Right kidney (tissue), 1 donor: ENCODE results near the gene SPG7.

Experiments used
- DNase-seq: peaks from one replicate; pipeline ENCODE4 v3.0.0-alpha.2; 2016

The SPG7 gene

DNA sequence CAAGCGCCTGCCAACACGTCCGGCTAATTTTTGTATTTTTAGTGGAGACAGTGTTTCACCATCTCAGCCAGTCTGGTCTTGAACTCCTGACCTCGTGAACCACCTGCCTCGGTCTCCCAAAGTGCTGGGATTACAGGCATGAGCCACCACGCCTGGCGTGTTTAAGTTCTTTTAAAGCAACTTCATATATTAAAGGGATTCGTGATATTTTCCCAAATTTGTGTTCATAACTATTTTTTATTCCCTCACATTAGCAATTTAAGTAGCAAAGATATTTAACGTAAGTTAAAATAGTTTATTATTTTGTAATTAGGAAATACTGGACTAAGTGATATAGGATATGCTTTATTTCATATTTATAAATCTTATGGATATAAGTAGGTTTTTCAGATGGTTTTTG is 4.2 kb downstream of the SPG7 start:
- no peak for DNase-seq

DNA sequence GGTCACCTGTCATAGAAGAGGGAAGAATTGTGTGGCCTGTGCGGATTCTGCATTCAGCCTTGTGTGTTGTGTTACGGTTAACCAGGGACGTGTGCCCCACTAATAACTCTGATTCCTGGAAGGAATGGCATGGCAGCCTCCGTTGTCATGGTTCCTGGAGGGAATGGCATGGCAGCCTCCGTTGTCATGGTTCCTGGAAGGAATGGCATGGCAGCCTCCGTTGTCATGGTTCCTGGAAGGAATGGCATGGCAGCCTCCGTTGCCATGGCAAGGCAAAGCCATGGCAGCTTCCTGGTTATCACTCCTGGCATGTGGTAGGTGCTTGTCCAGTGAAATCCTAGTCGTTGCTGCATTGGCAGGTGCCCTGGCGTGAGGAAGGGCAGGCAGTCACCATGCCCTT is 8.9 kb downstream of the SPG7 start:
- no peak for DNase-seq

DNA sequence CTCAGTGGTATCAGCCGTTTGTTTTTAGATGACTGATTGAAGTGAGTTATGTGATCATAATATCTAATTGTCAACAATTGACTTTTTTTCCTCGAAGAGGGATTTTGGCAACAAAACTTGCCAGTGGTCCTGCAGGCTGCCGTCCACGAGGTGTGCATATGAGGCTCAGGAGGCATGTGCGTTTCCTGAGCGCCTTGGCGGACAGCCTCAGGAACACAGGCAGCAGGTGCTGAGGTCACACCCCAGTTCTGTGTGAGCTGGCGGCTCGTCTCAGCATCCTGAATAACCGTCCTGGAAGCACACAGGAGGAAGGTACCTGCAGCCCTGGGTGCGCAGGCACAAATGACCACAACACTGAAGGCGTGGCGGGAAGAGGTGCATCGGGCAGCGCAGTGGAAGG is 11.7 kb downstream of the SPG7 start:
- no peak for DNase-seq

DNA sequence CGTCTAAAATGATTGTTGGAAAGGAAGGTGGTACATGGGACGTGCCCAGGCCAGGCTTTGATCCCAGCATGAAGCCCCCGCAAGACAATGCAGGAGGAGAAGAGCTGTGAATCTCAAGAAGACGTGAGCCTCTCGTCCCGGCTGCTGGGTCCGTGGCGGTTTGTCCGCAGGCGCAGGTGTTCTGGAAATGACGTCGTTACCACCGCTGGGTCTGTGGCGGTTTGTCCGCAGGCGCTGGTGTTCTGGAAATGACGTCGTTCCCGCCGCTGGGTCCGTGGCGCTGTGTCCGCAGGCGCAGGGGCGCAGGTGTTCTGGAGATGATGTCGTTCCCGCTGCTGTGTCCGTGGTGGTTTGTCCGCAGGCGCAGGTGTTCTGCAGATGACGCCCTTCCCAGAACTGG is 14.1 kb downstream of the SPG7 start:
- no peak for DNase-seq

DNA sequence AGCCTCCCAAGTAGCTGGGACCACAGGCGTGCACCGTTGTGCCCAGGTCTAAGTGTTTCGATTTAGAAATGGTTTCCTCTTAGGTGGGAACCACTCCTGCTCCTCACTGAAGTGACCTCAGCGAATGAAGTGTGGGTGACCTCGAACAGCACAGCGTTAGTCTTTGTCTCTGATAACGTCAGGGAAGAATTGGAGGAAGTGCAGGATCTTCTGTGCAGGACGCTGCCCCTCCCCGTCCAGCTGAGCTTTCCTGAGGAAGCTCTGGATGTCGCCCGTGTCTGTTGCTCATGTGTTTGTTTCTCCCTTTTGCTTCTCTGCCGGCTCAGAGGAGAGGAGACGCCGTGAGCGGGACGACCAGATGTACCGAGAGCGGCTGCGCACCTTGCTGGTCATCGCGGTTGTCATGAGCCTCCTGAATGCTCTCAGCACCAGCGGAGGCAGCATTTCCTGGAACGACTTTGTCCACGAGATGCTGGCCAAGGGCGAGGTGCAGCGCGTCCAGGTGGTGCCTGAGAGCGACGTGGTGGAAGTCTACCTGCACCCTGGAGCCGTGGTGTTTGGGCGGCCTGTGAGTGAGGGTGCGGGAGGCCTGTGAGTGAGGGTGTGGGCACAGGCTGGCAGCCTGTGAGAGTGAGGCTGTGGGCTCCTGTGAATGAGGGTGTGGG is 15.6 kb downstream of the SPG7 start:
- DNase-seq: no peak

DNA sequence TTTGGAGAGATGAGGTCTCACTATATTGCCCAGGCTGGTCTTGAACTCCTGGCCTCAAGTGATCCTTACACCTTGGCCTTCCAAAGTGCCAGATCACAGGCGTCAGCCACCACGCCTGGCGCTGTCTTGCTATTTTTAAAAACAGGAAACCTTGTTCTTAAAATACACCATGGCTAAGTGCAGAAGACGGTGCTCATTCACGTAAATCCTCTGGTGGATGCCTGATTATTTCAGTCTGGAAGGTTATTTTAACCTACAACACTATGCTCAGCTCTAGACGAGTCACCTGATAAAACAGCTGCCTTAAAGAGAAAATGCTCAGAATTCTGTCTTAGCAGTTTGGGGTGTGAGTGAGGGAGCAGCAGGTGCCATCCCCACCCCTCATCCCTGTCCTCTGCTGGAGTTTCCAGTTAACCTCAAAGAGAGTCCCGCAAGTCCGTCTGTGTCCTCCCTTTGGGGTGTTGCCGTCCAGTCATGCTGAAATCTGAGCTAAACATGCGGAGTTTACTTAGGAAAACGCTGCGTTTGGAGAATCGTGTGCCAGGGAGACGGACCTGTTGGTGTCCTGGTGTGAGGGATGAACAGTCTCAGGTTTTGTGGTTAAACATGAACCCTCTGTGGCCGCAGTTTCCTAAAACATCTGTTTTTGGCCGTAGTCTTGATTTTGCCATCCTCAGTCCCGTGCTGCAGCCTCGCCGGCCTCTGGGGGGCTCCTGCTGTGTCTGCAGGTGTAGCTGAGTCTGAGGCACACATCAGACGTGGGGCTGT is 17.1 kb downstream of the SPG7 start:
- no peak for DNase-seq

DNA sequence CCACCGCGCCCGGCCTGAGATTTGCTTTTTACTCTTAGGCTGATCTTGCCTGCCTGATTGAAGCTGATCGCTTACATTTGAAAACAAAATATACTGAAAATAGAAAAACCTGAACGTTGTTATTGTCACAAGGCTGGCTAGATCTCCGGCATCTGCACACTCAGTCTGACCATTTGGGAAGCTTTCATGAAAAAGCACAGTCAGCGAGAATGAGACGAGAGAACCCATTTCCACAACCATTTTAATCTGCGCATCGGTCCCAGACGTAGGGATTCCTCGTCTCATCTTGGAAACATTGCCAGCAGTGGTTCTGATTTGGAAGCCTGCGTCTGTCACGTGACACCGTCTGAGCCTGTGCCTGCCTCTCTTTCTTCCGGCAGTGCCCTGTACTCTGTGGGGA is 20.9 kb downstream of the SPG7 start:
- no peak for DNase-seq

DNA sequence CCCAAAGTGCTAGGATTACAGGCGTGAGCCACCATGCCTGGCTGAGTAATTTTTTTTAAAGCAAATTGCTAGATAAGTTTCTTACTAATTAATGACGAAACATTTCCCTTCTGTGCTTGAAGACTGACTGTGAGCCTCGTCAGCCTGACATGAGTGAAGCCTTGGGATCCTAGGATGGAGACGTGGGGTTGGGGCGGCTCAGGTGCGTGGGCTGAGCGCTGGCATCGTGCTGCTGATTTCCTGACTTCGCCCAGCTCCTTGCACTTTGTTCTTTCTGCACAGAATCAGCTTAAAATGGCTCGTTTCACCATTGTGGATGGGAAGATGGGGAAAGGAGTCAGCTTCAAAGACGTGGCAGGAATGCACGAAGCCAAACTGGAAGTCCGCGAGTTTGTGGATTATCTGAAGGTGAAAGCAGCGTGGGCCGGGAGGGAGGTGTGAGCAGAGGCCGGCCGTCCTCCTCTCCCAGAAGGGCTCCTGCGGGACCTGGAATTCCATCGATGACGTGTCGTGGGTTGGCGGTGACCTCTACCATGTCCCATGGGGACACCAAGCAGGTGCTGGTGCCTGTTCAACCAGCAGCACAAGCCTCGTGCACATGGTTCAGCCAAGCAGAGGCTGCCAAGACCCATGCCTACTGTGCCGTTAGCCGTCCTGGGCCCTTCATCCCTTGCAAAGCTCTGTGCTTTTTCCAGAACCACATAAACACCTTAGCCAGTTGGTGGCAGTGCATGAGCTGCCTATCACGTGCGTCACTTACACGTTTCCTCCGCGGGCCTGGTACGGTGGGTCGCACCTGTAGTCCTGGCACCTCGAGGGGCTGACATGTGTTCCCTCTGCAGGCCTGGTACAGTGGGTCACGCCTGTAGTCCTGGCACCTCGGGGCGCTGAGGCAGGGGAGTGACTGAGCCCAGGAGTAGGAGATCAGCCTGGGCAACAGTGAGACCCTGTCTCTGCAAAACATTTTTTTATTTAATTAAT is 22.5 kb downstream of the SPG7 start:
- DNase-seq: no peak

DNA sequence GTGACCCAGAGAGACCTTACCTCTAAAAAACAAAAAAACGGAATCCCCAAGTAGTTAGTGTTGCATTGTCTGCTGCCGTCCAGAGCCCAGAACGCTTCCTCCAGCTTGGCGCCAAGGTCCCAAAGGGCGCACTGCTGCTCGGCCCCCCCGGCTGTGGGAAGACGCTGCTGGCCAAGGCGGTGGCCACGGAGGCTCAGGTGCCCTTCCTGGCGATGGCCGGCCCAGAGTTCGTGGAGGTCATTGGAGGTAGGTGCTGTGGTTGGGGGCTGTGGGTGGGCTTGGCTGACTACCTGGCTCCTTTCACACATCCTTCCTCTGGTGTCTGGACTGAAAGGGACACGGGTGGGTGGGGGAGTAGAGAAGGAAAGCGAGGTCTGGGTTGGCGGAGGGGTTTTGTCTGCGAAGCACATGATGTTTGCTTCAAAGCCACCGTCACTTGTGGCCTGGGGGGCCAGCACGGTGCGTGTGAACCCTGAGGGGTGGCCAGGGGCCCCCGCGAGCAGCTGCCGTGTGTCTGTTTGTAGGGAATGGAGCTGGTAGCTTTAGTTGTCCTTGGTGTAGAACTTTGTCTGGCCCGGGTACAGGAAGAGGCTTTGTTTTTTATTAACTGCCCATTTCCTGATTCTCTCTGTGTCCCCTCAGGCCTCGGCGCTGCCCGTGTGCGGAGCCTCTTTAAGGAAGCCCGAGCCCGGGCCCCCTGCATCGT is 23.8 kb downstream of the SPG7 start:
- no peak for DNase-seq

DNA sequence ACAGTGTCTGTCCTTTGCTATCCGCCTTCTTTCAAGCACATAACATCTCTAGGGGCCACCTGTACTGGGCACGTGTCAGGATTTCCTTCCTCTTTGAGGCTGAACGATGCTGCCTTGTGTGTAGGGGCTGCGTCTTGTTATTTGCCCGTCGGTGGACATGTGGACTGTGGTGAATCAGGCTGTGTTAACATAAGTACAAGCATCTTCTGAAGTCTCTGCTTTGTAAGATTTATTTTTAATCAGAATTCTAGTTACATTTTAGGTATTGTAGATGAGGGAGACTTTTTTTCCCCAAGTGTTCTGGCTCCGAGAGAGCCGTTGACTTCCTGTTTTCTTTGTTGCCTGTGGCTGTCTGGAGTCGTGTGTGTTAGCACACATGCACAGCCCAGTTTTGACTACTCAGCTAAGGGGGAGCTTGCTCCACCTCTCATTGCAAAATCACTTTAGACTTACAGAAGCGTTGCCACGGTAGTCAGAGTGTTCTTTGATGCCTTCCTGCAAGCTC is 26.1 kb downstream of the SPG7 start:
- no peak for DNase-seq

DNA sequence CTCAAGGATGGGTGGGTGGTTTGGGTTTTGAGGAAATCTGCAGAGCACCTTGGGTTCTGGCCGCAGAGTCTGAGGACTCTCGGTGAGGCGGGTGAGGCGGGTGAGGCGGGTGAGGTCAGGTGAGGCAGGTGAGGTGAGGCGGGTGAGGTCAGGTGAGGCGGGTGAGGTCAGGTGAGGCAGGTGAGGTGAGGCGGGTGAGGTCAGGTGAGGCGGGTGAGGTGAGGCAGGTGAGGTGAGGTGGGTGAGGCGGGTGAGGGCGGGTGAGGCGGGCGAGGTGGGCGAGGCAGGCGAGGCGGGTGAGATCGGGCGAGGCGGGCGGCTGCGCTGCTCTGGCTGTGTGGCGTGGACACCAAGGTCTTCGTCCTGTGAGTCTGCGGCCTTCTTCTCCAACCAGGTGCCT is 28.2 kb downstream of the SPG7 start:
- DNase-seq: no peak

DNA sequence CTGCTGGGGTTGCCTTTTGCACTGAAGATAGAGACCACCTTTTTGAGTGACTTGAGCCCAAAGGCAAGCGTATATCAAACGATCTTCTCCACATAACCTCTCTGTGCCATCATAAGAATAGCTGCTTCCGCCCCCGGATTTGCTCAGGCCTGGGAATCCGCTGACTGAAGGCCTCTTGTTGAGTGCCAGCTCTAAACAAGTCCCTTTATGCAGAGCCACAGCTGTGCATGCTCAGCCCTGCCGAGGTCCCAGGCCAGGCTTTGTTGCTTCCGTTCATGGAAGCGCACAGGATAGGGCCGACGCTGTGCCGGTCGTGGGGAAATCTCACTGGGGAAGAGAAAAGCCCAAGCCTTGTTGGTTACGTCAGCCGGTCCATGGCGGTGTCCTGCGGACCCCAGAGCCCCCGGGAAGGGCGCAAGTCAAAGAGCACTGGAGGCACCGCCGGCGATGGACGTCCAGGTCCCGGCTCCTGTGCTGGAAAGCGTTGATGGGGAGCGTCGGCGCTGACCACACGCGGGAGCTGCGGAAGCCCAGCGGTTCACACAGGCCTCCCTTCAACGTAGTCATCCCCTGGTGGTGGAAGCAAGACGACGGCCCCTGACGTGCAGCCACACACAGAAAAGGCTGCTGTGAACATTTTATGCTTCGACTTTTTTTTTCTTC is 28.8 kb downstream of the SPG7 start:
- no peak for DNase-seq

DNA sequence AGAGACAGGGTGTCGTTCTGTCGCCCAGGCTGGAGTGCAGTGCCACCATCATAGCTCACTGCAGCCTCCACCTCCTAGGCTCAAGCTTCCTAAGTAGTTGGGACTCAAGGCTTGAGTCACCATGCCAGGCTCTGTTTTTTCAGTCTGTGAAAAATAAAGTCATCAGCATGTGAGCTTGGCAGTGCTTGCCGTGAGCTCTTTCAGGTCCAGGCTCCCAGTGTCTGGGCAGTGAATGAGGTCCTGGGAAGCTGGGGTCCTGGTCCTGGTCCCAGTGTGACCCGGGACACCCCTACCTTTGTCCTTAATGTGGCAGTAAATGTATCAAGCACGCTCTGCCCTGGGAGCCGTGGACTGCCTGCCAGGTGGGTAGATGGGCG is 29.3 kb downstream of the SPG7 start:
- DNase-seq: no peak

DNA sequence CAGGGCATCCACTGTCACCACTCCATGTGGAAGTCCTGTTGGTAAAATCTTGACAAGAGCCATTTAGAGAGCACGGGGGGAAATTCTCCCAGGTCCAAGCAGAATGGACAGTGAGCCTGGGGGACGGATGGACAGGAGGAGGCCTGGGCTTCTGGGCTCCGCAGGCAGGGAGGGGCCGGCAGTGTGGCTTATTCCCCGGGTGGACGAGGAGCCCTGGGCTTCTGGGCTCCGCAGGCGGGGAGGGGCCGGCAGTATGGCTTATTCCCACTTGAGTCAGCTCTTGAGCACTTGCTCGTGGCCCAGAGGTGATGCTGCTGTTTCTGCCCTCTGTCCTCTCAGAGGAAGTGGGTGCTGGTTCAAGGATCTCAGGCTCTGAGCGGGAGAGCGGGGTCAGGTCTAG is 30.1 kb downstream of the SPG7 start:
- no peak for DNase-seq

DNA sequence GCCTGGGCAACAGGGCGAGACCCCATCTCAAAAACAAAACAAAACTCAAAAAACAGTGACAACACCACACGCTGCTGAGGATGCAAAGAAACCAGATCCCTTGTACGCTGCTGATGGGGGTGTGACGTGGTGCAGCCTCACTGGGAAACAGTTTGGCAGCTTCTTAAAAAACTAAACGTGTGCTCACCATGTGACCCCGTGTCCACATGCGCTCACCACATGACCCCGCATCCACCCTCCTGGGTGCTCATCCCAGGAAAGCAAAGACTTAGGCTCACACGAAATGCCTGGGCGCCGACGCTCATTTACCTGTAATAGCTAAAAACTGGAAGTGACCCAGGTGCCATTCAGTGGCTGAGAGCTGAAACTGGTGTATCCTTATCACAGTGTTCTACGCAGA is 32.4 kb downstream of the SPG7 start:
- DNase-seq: no peak

DNA sequence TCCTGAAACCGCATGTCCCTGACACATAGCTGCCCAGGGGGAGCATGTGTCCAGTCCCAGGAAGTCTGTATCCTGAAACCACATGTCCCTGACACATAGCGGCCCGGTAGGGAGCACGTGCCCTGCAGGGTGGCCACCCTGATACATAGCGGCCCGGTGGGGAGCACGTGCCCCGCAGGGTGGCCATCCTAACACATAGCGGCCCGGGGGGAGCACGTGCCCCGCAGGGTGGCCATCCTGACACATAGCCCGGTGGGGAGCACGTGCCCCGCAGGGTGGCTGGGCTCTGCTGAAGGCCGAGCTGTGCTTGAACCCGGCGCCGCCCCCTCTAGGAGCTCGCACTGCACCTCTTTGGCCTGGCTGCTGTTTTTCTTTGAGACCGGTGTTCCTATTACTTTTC is 33.6 kb downstream of the SPG7 start:
- DNase-seq: no peak

DNA sequence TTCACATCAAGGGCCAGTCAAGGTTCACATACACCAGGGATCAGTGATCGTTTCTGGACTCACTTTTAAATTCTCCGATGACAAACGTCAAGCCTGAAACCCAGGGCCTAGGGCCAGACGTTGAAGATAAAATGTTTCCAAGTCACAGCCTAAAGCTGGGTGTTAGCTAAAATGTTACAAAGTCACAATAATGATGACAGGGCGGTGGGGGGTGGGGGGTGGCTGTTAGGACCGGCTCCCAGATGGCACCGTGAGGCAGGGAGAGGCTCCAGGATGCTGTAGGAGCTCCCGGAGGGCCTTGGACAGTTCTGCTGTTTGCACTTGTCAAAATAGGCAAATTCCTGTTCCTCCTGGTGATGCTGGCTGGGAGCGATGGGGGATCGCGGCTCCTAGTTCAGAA is 35.9 kb downstream of the SPG7 start:
- DNase-seq: no peak

DNA sequence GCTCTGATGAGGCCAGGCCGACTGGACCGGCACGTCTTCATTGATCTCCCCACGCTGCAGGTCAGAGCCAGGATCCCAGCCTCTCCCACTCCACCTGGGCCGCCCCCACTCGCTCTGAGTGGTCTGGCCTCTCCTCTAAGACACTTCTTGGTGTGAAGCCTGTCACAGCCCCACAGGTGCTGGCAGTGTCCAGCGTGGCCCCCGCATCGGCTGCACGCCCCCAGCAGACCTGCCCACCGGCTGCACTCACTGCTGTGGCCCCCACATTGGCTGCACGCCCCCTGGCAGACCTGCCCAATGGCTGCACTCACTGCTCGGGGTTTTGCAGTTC is 36.5 kb downstream of the SPG7 start:
- DNase-seq: no peak

DNA sequence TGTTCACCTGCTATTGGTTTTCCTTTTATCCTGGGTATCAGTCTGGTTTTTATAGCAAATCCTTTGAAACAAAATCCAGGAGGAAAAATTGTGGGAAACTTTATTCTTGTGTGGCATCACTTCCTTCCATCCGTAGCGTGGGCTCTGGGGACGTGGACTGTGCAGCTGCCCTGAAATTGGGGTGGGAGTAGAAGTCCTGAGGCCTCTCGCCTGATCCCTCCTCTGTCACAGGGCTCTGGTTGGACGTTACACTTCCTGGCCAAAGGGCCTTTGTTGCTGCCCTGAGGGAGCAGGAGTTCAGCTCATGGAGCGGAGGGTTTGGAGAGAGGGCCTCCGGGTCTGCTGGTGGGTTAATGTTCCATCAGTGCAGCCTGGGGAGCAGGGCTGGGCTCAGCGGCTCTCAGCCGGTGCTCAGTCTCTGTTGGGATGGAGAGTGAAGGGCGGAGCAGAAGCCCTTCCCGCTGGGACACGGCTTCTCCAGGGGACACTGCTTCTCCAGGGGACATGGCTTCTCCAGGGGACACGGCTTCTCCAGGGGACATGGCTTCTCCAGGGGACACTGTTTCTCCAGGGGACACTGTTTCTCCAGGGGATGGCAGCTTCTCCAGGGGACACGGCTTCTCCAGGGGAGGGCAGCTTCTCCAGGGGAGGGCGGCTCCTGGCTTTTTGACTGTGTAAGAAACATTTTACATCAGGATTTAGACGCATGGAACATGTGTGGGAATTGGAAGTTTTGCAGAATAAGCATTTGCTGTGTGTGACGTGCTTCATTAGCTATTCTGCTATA is 37.0 kb downstream of the SPG7 start:
- DNase-seq: no peak

DNA sequence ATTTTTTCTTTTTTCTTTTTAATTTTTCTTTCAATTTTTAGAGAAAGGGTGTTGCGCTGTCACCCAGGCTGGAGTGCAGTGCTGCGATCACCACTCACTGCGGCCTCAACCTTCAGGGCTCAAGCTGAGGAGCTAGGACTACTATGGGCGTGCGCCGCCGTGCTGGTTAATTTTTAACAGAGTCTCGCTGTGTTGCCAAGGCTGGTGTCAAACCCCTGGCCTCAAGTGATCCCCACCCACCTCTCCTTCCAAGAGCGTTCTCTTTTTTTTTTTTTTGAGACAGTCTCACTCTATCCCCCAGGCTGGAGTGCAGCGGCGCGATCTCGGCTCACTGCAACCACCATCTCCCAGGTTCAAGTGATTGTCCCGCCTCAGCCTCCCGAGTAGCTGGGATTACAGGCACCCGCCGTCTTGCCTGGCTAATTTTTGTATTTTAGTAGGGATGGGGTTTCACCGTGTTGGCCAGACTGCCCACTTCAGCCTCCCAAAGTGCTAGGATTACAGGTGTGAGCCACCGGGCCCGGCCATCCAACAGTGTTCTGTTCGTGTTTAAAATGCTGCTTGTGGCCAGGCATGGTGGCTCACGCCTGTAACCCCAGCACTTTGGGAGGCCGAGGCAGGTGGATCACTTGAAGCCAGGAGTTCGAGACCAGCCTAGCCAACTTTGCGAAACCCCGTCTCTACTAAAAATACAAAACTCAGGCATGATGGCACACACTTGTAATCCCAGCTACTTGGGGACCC is 37.8 kb downstream of the SPG7 start:
- DNase-seq: no peak
